Measurements from ENCODE around the gene EID2B. TPM values are rescaled to one million over a fixed set of nuclear protein-coding genes. Genes with fewer than 3 reads are reported as not detected.

Gene EID2B
- total and polyA plus RNA-seq, 2 of the 13 experiments (the other 11 are each of a cell fraction or from before 2014, with no cell fraction given) = 2.5 to 3.7 TPM

- TF ChIP-seq PRDM4 (CRISPR knock-in tag; IDR thresholded peaks at IDR 0.05; ENCODE audit: borderline replicate concordance) (peak; percentile 72; the same call in 1 of the 2 replicates), ZKSCAN5 (CRISPR knock-in tag; IDR thresholded peaks at IDR 0.05) (no peak), THRA (CRISPR knock-in tag; IDR thresholded peaks at IDR 0.05; ENCODE audit: borderline replicate concordance) (peak; percentile 34; the same call in 1 of the 2 replicates), THAP8 (CRISPR knock-in tag; IDR thresholded peaks at IDR 0.05; ENCODE audit: borderline replicate concordance) (no peak), ARID2 (CRISPR knock-in tag; IDR thresholded peaks at IDR 0.05; ENCODE audit: borderline replicate concordance) (peak; percentile 96), STAT6 (CRISPR knock-in tag; IDR thresholded peaks at IDR 0.05; ENCODE audit: borderline replicate concordance) (no peak), YY1 (IDR thresholded peaks at IDR 0.05; ENCODE audit: insufficient read depth, insufficient replicate concordance, low read depth, low read length) (peak; percentile 59), IRX3 (CRISPR knock-in tag; IDR thresholded peaks at IDR 0.05; ENCODE audit: borderline replicate concordance, low read depth) (peak; percentile 99), ATF4 (CRISPR knock-in tag; IDR thresholded peaks at IDR 0.05) (peak in 1 of 2 experiments; percentile 66; a peak in 1 of 4 replicates), ZNF720 (CRISPR knock-in tag; IDR thresholded peaks at IDR 0.05) (no peak), BCLAF1 (IDR thresholded peaks at IDR 0.05) (no peak), TSC22D2 (CRISPR knock-in tag; IDR thresholded peaks at IDR 0.05; ENCODE audit: borderline replicate concordance) (peak; percentile 98), CBX5 (CRISPR knock-in tag; IDR thresholded peaks at IDR 0.05; ENCODE audit: borderline replicate concordance) (peak; percentile 86), ZNF33B (CRISPR knock-in tag; IDR thresholded peaks at IDR 0.05) (peak; percentile 90; the same call in 1 of the 2 replicates), ZNF772 (CRISPR knock-in tag; IDR thresholded peaks at IDR 0.05) (peak; percentile 84), KLF9 (CRISPR knock-in tag; IDR thresholded peaks at IDR 0.05; ENCODE audit: low read depth) (0 out of 2 replicates have a peak, but pooled peaks have one; percentile 42)
Measured at GRCh38 chr19:39502640-39503417, 29.8 kb downstream of the EID2B start (continued).

Measured in HepG2 (cell line).